ENCODE measurements around the gene BLZF1.

DNA sequence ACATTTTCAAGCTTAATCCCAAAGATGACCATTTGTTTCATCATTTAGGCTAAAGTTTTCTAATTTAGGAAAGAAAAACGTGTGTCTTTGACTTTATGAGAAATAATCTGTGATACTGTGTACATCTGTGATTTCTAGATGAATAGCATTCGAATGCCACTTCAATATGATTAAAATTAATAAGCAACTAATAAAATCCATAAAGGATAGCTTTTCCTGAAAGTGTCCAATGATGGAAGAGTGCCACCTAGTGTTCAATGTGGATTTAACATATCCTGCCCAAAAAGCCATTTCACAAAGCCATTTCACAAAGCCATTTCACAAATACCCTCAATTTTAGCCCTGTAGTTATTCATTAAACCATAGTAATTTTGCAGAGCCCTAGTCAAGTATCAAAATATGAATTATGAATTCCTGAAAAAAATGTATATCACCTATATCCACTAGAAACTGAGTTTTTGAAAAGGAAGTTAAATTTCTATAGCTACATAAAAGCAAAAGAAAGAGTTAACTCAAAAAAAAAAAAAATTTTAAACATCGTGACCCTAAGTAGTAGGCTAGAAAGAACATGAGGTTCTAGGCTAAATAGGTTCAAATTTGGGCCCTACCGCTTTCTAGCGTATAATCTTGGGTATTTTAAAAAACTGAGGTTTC is 19.5 kb upstream of the BLZF1 start:
- TF ChIP-seq, protein P1, sequence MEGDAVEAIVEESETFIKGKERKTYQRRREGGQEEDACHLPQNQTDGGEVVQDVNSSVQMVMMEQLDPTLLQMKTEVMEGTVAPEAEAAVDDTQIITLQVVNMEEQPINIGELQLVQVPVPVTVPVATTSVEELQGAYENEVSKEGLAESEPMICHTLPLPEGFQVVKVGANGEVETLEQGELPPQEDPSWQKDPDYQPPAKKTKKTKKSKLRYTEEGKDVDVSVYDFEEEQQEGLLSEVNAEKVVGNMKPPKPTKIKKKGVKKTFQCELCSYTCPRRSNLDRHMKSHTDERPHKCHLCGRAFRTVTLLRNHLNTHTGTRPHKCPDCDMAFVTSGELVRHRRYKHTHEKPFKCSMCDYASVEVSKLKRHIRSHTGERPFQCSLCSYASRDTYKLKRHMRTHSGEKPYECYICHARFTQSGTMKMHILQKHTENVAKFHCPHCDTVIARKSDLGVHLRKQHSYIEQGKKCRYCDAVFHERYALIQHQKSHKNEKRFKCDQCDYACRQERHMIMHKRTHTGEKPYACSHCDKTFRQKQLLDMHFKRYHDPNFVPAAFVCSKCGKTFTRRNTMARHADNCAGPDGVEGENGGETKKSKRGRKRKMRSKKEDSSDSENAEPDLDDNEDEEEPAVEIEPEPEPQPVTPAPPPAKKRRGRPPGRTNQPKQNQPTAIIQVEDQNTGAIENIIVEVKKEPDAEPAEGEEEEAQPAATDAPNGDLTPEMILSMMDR (IDR thresholded peaks at IDR 0.05), result peak; percentile 76; the same call in 1 of the 2 replicates
- TF ChIP-seq POLR2AphosphoS5 (IDR thresholded peaks at IDR 0.05; ENCODE audit: low read depth, low read length), result no peak
- TF ChIP-seq, protein P2, sequence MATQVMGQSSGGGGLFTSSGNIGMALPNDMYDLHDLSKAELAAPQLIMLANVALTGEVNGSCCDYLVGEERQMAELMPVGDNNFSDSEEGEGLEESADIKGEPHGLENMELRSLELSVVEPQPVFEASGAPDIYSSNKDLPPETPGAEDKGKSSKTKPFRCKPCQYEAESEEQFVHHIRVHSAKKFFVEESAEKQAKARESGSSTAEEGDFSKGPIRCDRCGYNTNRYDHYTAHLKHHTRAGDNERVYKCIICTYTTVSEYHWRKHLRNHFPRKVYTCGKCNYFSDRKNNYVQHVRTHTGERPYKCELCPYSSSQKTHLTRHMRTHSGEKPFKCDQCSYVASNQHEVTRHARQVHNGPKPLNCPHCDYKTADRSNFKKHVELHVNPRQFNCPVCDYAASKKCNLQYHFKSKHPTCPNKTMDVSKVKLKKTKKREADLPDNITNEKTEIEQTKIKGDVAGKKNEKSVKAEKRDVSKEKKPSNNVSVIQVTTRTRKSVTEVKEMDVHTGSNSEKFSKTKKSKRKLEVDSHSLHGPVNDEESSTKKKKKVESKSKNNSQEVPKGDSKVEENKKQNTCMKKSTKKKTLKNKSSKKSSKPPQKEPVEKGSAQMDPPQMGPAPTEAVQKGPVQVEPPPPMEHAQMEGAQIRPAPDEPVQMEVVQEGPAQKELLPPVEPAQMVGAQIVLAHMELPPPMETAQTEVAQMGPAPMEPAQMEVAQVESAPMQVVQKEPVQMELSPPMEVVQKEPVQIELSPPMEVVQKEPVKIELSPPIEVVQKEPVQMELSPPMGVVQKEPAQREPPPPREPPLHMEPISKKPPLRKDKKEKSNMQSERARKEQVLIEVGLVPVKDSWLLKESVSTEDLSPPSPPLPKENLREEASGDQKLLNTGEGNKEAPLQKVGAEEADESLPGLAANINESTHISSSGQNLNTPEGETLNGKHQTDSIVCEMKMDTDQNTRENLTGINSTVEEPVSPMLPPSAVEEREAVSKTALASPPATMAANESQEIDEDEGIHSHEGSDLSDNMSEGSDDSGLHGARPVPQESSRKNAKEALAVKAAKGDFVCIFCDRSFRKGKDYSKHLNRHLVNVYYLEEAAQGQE (IDR thresholded peaks at IDR 0.05; ENCODE audit: insufficient read depth in 1 of 2, low read depth in 2 of 2, low read length in 1 of 2), result no peak
